Esophagus muscularis mucosa (tissue), 3 donors: ENCODE results near the gene KRTAP13-1.

Experiments
- POLR2A ChIP-seq: fragments of 450-650 bp; IDR thresholded peaks from one replicate; pipeline ENCODE4 v1.6.1; 2017; ENCODE audit warnings: antibody characterized with exemption, moderate library complexity, mild to moderate bottlenecking, low read depth
- TF ChIP-seq, protein P1 (sequence below), 3 experiments: fragments of 200-600 bp in 2 of 3; fragments of 450-650 bp in 1 of 3; sonication (generic) in 2 of 3; IDR thresholded peaks; one replicate each; pipeline ENCODE4 v1.5.1; 2017 to 2019; ENCODE audit warnings: antibody characterized with exemption in 3 of 3, mild to moderate bottlenecking in 2 of 3, moderate library complexity in 1 of 3

DNA sequence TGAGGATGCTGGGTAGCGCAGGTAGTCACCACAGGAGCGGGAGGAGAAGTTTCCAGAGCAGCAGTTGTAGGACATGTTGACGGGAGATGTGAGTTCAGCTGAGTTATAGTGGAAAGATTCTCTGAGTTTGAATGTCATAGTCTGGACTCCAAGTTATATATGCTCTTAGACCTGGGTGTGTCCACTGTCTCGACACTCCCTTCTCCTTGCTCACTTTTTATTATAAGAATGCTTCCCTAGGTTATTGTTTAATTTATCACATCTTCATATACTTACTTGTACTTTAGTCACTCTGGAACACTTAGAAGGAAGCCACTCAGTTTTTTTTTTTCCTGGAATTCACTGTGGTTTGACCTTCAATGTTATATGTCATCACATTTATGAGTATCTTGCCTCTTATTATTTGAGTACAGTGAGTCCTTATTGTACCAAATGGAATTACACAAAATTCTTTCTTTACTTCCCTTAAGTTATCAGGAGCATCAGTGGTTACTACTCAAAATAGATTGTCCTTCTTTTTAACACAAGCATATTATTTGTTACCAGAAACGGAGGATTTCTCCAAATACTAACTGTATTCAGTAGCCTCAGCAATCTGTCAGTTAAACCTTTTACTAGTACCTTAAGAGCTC, 23.6 kb upstream of the KRTAP13-1 start, which contains the start of gene KRTAP13-2:
- TF ChIP-seq, protein P1, sequence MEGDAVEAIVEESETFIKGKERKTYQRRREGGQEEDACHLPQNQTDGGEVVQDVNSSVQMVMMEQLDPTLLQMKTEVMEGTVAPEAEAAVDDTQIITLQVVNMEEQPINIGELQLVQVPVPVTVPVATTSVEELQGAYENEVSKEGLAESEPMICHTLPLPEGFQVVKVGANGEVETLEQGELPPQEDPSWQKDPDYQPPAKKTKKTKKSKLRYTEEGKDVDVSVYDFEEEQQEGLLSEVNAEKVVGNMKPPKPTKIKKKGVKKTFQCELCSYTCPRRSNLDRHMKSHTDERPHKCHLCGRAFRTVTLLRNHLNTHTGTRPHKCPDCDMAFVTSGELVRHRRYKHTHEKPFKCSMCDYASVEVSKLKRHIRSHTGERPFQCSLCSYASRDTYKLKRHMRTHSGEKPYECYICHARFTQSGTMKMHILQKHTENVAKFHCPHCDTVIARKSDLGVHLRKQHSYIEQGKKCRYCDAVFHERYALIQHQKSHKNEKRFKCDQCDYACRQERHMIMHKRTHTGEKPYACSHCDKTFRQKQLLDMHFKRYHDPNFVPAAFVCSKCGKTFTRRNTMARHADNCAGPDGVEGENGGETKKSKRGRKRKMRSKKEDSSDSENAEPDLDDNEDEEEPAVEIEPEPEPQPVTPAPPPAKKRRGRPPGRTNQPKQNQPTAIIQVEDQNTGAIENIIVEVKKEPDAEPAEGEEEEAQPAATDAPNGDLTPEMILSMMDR (IDR thresholded peaks at IDR 0.05): no peak
- no peak for TF ChIP-seq POLR2A
